DMS 273 treated with DMSO at 0.1 percent for 48 hours (cell line): Measurements from ENCODE around the gene G2E3.
"Not testable (repeated sequence)": the region's sequence is repeated elsewhere in the genome, so short reads cannot be mapped to it uniquely, and the experiment has no call there.

Source experiments
- DNase-seq: peaks from one replicate; lab custom pipeline; 2025; lab: John Stamatoyannopoulos, UW

The G2E3 gene

GRCh38 chr14:30560581-30560980 is 1.6 kb downstream of the G2E3 start:
- DNase-seq: no peak

- no peak for DNase-seq
Measured at GRCh38 chr14:30564235-30564867, 5.4 kb downstream of the G2E3 start.

GRCh38 chr14:30564868-30565248 is 5.9 kb downstream of the G2E3 start:
- DNase-seq: no peak

GRCh38 chr14:30569216-30569902 is 10.4 kb downstream of the G2E3 start:
- DNase-seq: no peak

- no peak for DNase-seq
Measured at GRCh38 chr14:30569903-30570226, 10.9 kb downstream of the G2E3 start.

GRCh38 chr14:30572237-30572636 is 13.3 kb downstream of the G2E3 start:
- no peak for DNase-seq

- no peak for DNase-seq
Measured at GRCh38 chr14:30572771-30573170, 13.8 kb downstream of the G2E3 start.

GRCh38 chr14:30573226-30573814 is 14.4 kb downstream of the G2E3 start:
- no peak for DNase-seq

GRCh38 chr14:30573966-30574365 is 15.0 kb downstream of the G2E3 start:
- DNase-seq: no peak

GRCh38 chr14:30574777-30575176 is 15.8 kb downstream of the G2E3 start:
- DNase-seq: not testable (repeated sequence)

- not testable (repeated sequence) for DNase-seq
Measured at GRCh38 chr14:30576333-30576732, 17.4 kb downstream of the G2E3 start.

GRCh38 chr14:30580616-30581282 is 21.8 kb downstream of the G2E3 start:
- no peak for DNase-seq

- DNase-seq: no peak
Measured at GRCh38 chr14:30581283-30581625, 22.3 kb downstream of the G2E3 start.

GRCh38 chr14:30582376-30582775 is 23.4 kb downstream of the G2E3 start:
- DNase-seq: no peak

- DNase-seq: no peak
Measured at GRCh38 chr14:30584058-30584630, 25.2 kb downstream of the G2E3 start.

- no peak for DNase-seq
Measured at GRCh38 chr14:30585204-30585603, 26.2 kb downstream of the G2E3 start.

- no peak for DNase-seq
Measured at GRCh38 chr14:30587141-30587540, 28.2 kb downstream of the G2E3 start.

GRCh38 chr14:30588873-30589272 is 29.9 kb downstream of the G2E3 start:
- DNase-seq: no peak

GRCh38 chr14:30596935-30597334 is 38.0 kb downstream of the G2E3 start:
- DNase-seq: no peak

GRCh38 chr14:30597504-30597903 is 38.5 kb downstream of the G2E3 start:
- no peak for DNase-seq

- no peak for DNase-seq
Measured at GRCh38 chr14:30600922-30601918, 42.3 kb downstream of the G2E3 start.

GRCh38 chr14:30603402-30603801 is 44.4 kb downstream of the G2E3 start:
- no peak for DNase-seq
